ENCODE data around the gene TTC9C.

TTC9C gene

DNA sequence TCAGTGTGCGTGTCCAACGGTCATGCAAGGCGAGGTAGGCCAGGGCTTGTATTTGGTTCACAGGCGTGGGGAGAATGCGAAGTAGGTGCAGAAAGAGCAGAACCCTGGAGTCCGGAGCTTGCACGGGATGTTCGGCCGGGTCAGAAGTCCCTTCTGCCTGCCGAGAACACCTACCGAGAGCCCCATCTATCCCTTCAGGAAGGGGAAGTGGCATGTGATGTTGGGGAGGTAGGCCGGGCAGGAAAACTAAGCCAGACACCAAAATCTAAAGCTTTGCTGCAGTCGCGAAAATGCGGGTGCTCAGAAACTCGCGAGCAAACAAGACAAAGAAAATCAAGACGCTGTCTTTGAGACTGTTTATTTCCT is 42.5 kb downstream of the TTC9C start:
- no peak for TF ChIP-seq CTCF (IDR thresholded peaks at IDR 0.05; ENCODE audit: borderline replicate concordance, control extremely low read depth, extremely low read depth, insufficient read depth, missing control alignments)
- in situ Hi-C loops (cut with MboI; ENCODE audit: low sequenced_read_pairs, unreplicated experiment), result no loop called here
- no peak for DNase-seq (ENCODE audit: low spot score)

- in situ Hi-C loops (cut with MboI; ENCODE audit: low sequenced_read_pairs, unreplicated experiment), result no loop called here
- peak; percentile 94 for DNase-seq (ENCODE audit: low spot score)
- TF ChIP-seq CTCF (IDR thresholded peaks at IDR 0.05; ENCODE audit: borderline replicate concordance, control extremely low read depth, extremely low read depth, insufficient read depth, missing control alignments), result no peak
These were observed 43.1 kb downstream of the TTC9C start, which contains the start of gene TAF6L for GRCh38 chr11:62771144-62772021. TSS of gene TAF6L (plus strand) at chr11:62771396. CDS start at chr11:62775784, 4,388 bp downstream.

DNA sequence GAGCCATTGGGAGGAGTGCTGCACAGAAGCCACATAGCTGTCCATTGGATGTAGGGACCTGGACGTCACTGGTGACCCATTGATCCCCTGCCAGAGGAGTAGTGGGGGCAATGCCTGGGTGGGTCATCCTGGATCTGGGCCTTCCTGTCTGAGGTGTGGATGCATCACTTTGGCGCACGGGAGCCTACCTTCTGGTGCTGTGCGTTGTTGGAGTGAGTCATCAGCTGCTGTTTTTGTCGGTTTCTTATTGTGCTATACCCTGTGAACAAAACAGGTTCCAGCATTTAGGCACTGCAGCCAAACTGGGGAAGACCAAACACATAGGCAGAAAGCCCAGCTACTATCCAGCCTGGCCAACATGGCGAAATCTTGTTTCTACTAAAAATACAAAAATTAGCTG is 46.1 kb downstream of the TTC9C start:
- no peak for DNase-seq (ENCODE audit: low spot score)
- TF ChIP-seq CTCF (IDR thresholded peaks at IDR 0.05; ENCODE audit: borderline replicate concordance, control extremely low read depth, extremely low read depth, insufficient read depth, missing control alignments), result no peak
- in situ Hi-C loops (cut with MboI; ENCODE audit: low sequenced_read_pairs, unreplicated experiment), result no loop called here

GRCh38 chr11:62775646-62776045 is 47.4 kb downstream of the TTC9C start:
- in situ Hi-C loops (cut with MboI; ENCODE audit: low sequenced_read_pairs, unreplicated experiment), result no loop called here
- no peak for DNase-seq (ENCODE audit: low spot score)
- no peak for TF ChIP-seq CTCF (IDR thresholded peaks at IDR 0.05; ENCODE audit: borderline replicate concordance, control extremely low read depth, extremely low read depth, insufficient read depth, missing control alignments)

DNA sequence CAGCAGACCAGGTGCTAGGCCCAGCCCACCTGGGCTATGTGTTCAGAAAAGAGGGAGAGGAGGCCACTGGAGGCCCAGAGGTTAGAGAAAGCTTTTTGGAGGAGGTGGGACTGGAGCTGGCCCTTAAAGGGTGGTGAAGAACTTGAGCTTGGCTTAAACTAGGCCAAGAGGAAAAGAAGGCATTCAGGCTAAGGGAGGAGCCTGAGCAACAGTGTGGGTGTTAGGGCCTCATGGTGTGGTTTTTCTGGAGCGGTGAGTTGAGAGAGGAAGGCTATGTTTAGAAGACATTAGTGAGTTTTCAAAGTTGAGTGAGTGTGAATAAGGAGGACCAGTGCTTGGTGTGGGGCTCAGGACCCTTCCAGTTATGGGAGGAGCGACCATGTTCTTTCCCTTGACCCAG is 49.1 kb downstream of the TTC9C start:
- no peak for TF ChIP-seq CTCF (IDR thresholded peaks at IDR 0.05; ENCODE audit: borderline replicate concordance, control extremely low read depth, extremely low read depth, insufficient read depth, missing control alignments)
- in situ Hi-C loops (cut with MboI; ENCODE audit: low sequenced_read_pairs, unreplicated experiment), result no loop called here
- DNase-seq (ENCODE audit: low spot score), result peak; percentile 67

DNA sequence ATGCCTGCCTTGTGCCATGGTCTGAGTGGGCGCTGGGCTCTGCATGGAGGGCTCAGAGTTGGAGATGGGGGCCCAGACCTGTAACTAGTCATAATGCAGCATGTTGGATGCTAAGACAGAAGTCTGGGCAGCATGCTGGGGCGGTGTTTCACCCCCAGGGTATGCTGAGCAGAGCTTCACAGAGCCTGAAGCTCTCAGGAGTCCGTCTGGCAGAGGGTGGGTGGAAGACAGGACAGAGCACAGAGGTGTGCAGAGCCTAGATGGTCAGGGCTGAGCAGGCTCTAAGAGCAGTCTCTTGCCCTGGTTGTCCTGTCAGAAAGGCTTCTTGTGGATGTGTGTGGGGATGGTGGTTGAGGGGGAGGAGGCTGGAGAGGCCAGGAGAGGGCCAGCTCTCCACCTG is 50.2 kb downstream of the TTC9C start:
- in situ Hi-C loops (cut with MboI; ENCODE audit: low sequenced_read_pairs, unreplicated experiment), result no loop called here
- DNase-seq (ENCODE audit: low spot score), result no peak
- no peak for TF ChIP-seq CTCF (IDR thresholded peaks at IDR 0.05; ENCODE audit: borderline replicate concordance, control extremely low read depth, extremely low read depth, insufficient read depth, missing control alignments)
